Measurements from ENCODE around the gene SELENOS.

- TF ChIP-seq, protein P1, sequence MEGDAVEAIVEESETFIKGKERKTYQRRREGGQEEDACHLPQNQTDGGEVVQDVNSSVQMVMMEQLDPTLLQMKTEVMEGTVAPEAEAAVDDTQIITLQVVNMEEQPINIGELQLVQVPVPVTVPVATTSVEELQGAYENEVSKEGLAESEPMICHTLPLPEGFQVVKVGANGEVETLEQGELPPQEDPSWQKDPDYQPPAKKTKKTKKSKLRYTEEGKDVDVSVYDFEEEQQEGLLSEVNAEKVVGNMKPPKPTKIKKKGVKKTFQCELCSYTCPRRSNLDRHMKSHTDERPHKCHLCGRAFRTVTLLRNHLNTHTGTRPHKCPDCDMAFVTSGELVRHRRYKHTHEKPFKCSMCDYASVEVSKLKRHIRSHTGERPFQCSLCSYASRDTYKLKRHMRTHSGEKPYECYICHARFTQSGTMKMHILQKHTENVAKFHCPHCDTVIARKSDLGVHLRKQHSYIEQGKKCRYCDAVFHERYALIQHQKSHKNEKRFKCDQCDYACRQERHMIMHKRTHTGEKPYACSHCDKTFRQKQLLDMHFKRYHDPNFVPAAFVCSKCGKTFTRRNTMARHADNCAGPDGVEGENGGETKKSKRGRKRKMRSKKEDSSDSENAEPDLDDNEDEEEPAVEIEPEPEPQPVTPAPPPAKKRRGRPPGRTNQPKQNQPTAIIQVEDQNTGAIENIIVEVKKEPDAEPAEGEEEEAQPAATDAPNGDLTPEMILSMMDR (IDR thresholded peaks at IDR 0.05), result no peak
- no peak for TF ChIP-seq EP300 (IDR thresholded peaks at IDR 0.05)
- peak; percentile 94 to 99 (median 98) for TF ChIP-seq POLR2AphosphoS5 (IDR thresholded peaks at IDR 0.05)
- TF ChIP-seq POLR2A (IDR thresholded peaks at IDR 0.05), result peak in 2 of 4 donors; percentile 24 to 68
These were observed 17.7 kb upstream of the SELENOS start, which contains the start of gene SNRPA1 for GRCh38 chr15:101294731-101295606.
